AG04449 (cell line): Measurements from ENCODE around the gene PSMB3.

Source experiments
- CTCF ChIA-PET: fragments of 350-600 bp; formaldehyde crosslinking; extraction: SDS; loops from one replicate; lab custom pipeline; 2021; ENCODE audit warnings: antibody characterized with exemption; lab: Yijun Ruan, JAX
- POLR2A ChIA-PET: fragments of 400-600, 350-600 bp; formaldehyde crosslinking; extraction: SDS; loops from one replicate; lab custom pipeline; 2020; ENCODE audit warnings: antibody characterized with exemption, inconsistent platforms; lab: Yijun Ruan, JAX
- DNase-seq: peaks from one replicate; pipeline ENCODE4 v3.0.0-alpha.2; 2010; ENCODE audit warnings: low read depth, low spot score
- H3K4me3 ChIP-seq: 2 replicates; pipeline ENCODE4 v1.5.1; 2011; ENCODE audit warnings: low read depth, mild to moderate bottlenecking, control low read depth, low read length
- CTCF ChIP-seq: IDR thresholded peaks from one replicate; pipeline ENCODE4 v1.5.1; 2011; ENCODE audit warnings: mild to moderate bottlenecking, moderate library complexity, low read length, control low read depth, inconsistent platforms; ENCODE audit not compliant: insufficient read depth; ENCODE audit errors: missing control alignments

PSMB3 gene

GRCh38 chr17:38738007-38738662, 14.4 kb upstream of the PSMB3 start:
- ChIA-PET CTCF (interaction anchor here (0.8 to 5.5 kb wide), 5 partner anchors 8 to 61 kb away, joined by 3 to 84 read pairs (median 11); partner anchors contain the start of genes EPOP and PCGF2), POLR2A (interaction anchor here (1.3 kb wide), 1 partner anchor 13 kb away, joined by 3 read pairs; no protein-coding TSS in a partner anchor)
- no peak overlapping the region for H3K4me3 ChIP-seq
- no peak for DNase-seq
- TF ChIP-seq CTCF = no peak

GRCh38 chr17:38738686-38739085, 13.9 kb upstream of the PSMB3 start:
- ChIA-PET CTCF (interaction anchor here (0.8 kb wide), 1 partner anchor 10 kb away, joined by 3 read pairs; no protein-coding TSS in a partner anchor), POLR2A (interaction anchor here (1.3 kb wide), 1 partner anchor 14 kb away, joined by 3 read pairs; no protein-coding TSS in a partner anchor)

GRCh38 chr17:38739305-38739704, 13.2 kb upstream of the PSMB3 start:
- ChIA-PET POLR2A (interaction anchor here (1.3 kb wide), 1 partner anchor 14 kb away, joined by 3 read pairs; no protein-coding TSS in a partner anchor), CTCF (interaction anchor here (0.8 to 0.9 kb wide), 2 partner anchors 10 to 63 kb away, joined by 3 read pairs; no protein-coding TSS in a partner anchor)
- no peak for TF ChIP-seq CTCF
- no peak overlapping the region for H3K4me3 ChIP-seq
- no peak for DNase-seq

More at GRCh38 chr17:38738686-38739085, 13.9 kb upstream of the PSMB3 start:
- TF ChIP-seq CTCF = no peak
- H3K4me3 ChIP-seq = no peak overlapping the region
- no peak for DNase-seq

- POLR2A ChIA-PET = no interaction called here
- CTCF ChIA-PET = interaction anchor here (0.6 to 1.1 kb wide), 3 partner anchors 9 to 77 kb away, joined by 3 read pairs; no protein-coding TSS in a partner anchor
- TF ChIP-seq CTCF = no peak
- DNase-seq = no peak
- no peak overlapping the region for H3K4me3 ChIP-seq
Measured at GRCh38 chr17:38740044-38740443, 12.5 kb upstream of the PSMB3 start.

- H3K4me3 ChIP-seq = no peak overlapping the region
- DNase-seq = no peak
- POLR2A ChIA-PET = no interaction called here
- no peak for TF ChIP-seq CTCF
- CTCF ChIA-PET = interaction anchor here (1.1 kb wide), 1 partner anchor 10 kb away, joined by 3 read pairs; no protein-coding TSS in a partner anchor
Measured at GRCh38 chr17:38740806-38741205, 11.7 kb upstream of the PSMB3 start.

GRCh38 chr17:38741461-38741860, 11.1 kb upstream of the PSMB3 start:
- DNase-seq = no peak
- ChIA-PET CTCF (interaction anchor here (0.8 to 1.1 kb wide), 2 partner anchors 9 to 54 kb away, joined by 3 read pairs; no protein-coding TSS in a partner anchor), POLR2A (no interaction called here)
- TF ChIP-seq CTCF = no peak
- no peak overlapping the region for H3K4me3 ChIP-seq
